Skeletal muscle cell (primary cell): Measurements from ENCODE around the gene BIN2.

Source experiments
- DNase-seq: peaks from one replicate; pipeline ENCODE4 v3.0.0-alpha.2; 2010; ENCODE audit warnings: low read depth
- H3K4me3 ChIP-seq: 2 replicates; pipeline ENCODE4 v1.5.1; 2011; ENCODE audit warnings: low read depth, mild to moderate bottlenecking, control low read depth, low read length, moderate library complexity

Gene BIN2

DNA sequence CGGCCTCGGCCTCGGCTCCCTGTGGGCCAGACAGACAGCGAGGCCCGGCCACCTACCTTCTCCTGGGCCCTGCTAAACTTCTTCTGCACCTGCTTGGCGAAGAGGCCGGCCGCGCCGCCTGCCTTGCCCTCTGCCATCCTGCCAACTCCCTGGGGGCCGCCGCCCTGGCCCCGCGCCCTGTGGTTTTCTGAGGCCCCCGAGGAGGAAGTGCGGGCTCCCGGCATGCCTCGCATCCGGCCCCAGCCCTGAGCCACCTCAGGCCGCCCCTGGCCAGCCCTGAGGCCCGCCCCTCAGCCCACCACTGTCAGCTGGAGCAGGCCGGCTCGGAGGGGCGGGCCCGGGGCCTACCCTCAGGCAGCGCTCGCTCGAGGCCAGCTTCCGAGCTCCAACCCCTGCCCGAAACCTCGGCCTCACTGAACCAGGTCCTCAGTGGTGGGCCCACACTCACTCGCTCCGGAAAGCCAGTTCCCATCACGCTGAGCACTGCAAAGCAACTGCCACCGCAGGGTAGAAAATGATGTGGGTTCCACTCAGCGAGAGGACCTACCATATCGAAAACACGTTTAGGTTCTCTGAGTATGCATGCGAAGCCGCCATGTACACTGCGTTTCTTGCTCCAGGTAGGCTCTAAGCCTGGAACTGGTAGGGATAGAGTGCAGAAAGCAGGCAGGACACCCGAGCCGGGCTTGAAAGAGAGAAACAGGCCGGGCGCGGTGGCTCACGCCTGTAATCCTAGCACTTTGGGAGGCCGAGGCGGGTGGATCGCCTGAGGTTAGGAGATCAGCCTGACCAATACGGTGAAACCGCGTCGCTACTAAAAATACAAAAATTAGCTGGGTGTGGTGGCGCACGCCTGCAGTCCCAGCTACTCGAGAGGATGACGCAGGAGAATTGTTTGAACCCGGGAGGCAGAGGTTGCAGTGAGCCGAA lies at the start of gene BIN2:
BIN2 (minus strand) TSS at position 209 of the 930 bp plus-strand sequence; CDS start at position 137, 72 bp downstream.
- no peak within 1 kb of the TSS for H3K4me3 ChIP-seq
- no peak for DNase-seq

DNA sequence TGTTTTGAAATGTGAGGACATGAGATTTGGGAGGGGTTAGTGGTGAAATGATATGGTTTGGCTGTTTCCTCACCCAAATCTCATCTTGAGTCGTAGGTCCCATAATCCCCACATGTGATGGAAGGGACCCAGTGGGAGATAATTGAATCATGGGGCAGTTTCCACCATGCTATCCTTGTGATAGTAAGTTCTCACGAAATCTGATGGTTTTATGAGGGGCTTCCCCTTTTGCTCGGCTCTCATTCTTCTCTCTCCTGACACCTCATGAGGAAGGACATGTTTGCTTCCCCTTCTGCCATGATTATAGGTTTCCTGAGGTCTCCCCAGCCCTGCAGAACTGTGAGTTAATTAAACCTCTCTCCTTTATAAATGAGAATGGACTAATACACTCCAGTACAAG lies 49.2 kb upstream of the BIN2 start:
- no peak for DNase-seq
- no peak overlapping the region for H3K4me3 ChIP-seq

DNA sequence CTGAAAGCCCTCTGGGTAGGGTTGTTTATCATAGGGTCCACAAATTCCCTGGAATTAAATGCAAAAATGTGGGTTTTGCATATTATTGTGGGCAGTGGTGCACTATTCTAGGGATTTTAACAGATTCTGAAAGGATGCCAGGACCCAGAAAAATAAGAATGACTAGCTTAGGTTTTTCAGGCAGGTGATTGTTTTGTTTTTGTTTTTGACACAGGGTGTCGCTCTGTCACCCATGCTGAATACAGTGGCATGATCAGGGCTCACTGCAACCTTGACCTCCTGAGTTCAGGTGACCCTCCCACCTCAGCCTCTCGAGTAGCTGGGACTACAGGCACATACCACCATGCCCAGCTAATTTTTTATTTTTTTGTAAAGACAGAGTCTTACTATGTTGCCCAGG lies 48.0 kb upstream of the BIN2 start:
- DNase-seq: no peak
- no peak overlapping the region for H3K4me3 ChIP-seq

DNA sequence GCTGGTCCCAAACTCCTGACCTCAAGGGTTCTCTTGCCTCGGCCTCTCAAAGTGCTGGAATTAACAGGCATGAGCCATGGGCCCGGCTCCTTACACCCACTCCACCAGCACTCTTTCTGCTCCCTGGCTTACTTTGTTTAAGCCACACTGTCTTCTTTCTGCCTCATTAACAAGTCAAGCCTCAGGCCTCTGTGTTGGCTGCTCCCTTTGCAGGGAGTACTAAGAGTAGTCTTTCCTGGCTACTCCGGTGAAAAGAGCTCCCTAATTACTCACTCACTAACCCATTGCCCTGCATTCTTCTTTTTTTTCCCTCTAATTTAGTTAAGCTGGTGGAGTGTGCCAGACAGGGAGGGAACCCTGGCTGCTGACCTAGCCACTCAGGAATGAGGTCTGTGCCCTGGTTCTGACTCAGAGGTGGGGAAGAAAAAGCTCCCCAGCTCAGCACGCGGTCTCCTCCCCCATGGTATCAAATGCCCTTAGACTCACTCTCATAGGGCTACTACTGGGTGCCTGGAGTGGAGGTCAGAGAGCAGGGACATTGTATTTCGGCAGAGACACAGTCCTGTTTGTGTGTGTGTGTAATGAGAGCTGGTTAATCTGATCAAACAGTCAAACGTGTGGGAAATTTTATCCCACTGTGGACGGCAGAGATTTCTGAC lies 47.5 kb upstream of the BIN2 start:
- DNase-seq: peak; percentile 92
- H3K4me3 ChIP-seq: no peak overlapping the region

DNA sequence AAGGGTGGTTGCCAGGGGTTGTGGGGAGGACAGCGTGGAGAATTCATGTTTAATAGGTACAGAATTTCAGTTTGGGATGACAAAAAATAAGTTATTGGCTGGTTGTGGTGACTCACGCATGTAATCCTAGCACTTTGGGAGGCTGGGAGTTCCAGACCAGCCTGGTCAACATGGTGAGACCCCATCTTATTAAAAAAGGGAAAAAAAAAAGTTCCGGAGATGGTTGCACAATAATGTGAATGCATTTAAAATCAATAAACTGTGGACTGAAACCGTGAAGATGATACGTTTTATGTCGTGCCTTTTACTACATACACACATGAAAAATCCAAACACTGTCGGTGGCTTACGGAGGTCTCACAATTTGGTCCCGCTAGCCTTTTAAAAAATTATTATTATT lies 46.7 kb upstream of the BIN2 start:
- no peak for DNase-seq

DNA sequence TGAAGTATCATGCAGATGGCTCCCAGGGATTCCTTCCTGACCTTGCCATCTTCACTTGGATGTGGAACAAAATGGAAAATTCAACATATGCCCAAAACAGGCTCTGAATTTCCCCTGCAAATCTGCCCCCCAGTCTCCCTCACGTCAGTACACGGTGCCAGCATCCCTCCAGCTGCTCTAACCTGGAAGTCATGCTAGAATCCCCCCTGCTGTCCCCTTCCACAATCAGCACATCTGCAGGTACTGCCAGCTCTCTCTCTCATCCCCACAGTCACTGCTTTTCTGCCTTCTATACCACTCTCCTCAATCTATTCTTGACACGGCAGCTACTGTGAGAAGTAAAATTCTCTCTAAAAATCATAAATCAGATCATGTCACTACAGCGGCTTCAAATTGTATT lies 45.6 kb upstream of the BIN2 start:
- H3K4me3 ChIP-seq: no peak overlapping the region
- no peak for DNase-seq

More for the DNA sequence above, 46.7 kb upstream of the BIN2 start:
- H3K4me3 ChIP-seq: no peak overlapping the region

DNA sequence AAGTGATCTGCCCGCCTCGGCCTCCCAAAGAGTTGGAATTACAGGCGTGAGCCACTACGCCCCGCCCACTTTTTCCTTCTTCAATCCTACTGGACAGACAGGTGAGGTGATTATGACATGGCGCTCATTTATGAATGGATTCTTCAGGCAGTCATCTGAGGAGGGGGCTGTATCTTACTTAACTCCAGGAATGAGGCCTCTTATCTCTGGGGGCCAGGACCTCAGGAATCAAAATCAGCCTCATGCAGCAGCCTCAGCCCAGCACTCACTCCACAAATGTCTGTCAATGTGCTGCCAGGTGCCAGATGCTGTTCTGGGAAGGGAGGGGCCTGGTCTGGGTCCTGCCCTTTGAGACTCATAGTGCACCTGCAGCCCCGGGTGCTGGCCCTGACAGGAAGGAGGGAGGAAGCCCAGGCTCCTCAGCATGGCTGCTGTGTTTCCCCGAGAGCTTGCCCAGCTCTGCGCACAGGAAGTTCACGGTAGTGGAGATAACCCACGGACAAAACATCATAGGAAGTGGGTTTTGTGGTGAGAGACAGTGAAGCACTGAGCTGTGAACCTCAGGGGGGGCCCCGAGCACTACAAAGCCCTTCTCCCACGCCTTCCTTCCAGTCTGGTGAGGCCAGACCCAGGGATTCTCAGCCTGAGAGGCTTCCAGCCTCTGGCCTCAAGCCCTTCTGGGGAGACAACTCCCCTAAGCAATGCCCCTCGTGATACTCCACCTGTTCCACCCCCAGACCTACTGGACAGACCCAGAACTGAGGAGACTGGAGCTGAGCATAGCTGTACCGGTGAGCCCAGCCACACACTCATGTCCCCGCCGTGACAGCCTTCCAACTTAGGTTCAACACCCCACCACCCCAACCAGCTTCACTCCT lies 44.9 kb upstream of the BIN2 start:
- no peak overlapping the region for H3K4me3 ChIP-seq
- no peak for DNase-seq

DNA sequence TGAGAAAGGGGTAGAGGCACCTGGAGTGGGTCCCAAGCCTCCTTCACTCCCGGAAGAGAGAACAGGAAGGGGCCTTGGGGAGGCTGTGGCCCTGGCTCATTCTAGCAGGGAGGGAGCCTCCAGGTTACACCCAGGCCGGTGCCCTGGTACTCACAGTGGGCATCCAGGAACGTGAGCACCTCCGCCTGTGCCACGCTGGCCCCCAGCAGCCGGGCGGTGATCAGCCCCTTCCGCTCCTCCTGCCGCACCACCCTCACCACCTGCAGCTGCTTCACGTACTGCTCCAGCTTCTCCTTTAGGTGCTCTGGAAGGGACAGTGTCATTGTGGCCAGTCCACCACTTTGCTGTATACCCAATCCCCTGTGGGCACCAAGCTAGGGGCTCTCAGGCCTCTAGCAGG lies 41.3 kb upstream of the BIN2 start:
- no peak overlapping the region for H3K4me3 ChIP-seq

DNA sequence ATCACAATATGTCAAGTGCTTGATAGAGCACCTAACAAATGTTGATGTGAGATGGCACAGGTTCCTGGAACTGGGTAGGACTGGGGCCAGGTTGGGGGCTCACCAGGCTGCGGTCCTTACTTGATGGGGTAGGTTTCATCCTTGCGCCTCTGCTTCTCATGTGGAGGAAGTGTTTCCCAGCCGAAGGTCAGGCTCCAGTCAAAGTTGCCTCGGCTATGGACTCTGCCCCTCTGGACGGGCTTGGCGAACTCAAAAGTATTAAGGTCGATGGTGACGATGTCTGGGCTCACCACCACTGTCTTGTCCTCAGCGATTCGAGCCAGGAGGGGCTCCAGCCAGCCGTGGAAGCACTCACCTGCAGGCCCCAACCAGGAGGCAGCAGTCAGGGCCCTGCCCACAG lies 40.0 kb upstream of the BIN2 start:
- no peak for DNase-seq
- no peak overlapping the region for H3K4me3 ChIP-seq

More for the DNA sequence above, 41.3 kb upstream of the BIN2 start:
- DNase-seq: no peak

DNA sequence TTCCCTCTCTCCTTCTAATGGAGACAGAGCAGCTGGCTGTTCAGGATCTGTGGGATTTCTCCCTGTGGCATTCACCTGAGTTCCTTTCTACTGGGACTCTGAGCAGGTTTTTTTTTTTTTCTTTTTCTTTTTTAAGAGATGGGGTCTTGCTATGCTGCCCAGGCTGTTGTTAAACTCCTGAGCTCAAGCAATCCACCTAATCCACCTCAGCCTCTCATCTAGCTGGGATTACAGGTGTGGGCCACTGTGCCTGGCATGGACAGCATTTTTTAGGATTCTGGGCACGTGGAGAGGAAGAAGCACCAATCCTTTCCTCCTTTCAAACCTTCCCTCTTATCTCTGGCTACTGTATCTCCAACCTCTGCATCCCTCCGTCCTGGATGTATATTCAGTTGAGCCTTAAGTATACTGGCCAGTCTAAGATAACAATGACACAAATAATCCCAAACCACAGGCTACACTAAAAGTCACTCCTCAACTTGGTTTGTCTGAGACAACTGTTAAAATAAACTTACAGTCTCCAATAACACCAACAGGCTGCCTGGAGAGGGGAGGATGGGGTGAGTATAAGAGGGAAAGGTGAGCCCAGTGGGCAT lies 38.9 kb upstream of the BIN2 start:
- DNase-seq: no peak
- no peak overlapping the region for H3K4me3 ChIP-seq

DNA sequence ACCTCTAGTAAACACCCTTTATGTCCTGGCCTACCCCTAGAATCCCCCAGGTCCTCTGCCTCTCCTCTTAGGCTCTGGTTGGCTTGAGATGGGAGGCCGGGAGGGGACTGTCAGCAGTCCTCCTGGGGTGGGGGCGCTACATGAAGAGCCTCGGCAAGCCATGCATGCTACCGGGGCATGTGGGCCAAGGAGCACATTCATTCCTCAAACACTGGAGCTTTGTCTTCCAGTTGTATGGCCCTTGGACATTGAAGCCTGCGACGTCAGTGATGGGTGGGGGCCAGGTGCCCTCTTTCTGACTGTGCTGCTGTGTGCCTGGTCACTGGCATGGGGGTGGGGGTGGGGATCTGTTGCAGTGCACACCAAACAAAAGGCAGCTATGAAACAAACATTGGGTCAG lies 38.3 kb upstream of the BIN2 start:
- DNase-seq: no peak
- H3K4me3 ChIP-seq: no peak overlapping the region

DNA sequence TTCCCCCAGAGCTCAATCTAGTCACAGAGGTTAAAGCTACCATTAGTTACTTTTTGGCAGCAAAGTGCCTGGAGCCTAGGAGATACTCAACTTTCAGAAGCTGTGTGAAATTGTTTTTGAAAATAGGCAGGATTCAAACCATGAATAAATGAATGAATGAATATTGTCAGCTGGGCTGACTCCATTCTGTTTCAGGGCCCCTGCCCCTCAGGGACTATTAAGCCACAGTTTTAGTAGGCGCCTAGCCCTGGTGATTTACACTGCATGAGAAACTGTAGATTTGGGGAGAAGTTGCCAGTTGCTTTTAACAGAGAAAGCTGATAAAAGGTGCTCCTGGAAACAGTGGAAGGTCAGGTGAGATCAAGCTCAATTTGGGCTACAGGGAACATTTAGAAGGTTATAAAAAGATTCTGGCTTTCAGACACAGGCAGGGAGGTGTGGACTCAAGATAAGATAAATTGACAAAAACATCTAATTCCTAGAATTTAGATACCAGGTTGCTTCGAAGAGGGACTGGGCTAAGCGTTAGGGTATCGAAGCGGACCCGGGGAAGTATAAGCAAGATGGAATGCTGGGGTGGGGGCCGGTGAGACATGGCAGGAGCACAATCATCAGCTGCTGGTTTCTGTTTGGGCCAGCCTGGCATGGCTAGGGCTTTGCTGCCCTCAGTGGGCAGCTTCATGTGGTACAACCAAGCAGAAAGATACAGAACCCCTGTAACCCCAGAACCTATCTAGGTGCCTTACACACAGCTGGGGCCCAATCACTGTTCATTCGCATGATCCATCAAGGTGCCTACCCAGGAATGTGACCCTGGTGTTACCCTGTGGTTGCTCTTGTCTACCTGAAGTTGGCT lies 37.4 kb upstream of the BIN2 start:
- no peak for DNase-seq
- H3K4me3 ChIP-seq: no peak overlapping the region

DNA sequence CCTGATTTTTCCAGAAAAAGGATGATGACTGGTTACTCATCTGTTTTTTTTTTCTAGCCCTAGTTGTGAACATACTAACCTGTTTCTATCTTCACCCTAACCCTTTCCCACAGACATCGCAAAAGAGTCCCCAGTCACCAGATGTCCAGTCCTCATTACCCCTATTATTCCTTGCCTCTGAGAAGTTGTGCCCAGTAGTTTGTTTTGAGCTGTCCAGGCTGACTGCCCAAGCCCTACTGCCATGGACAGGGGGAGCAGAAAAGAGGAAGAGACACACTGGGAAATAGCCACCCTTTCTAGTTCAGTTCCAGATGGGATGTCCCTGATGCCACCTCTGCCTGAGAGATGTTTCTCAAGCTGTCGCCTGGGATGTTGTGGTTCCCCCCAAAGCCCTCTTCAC lies 36.3 kb upstream of the BIN2 start:
- DNase-seq: no peak
- no peak overlapping the region for H3K4me3 ChIP-seq

DNA sequence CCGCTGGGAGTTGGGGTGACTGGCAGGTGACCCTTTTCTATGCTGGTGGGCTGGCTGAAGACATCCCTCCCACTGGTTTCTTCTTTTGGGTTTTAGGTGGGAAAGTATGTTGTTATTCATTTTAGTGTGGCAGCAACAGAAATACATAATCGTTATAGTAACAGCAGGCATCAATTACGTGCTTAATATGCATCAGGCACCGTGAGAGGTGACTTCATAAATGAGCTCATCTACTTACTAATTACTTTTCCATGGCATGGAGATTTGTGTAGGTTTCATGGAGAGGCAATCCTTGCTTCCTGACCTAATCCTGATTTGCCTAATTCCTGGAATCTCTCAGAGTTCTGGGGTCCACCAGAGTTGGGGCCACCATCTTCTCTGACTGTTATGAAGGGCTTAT lies 35.9 kb upstream of the BIN2 start:
- no peak overlapping the region for H3K4me3 ChIP-seq
- no peak for DNase-seq

DNA sequence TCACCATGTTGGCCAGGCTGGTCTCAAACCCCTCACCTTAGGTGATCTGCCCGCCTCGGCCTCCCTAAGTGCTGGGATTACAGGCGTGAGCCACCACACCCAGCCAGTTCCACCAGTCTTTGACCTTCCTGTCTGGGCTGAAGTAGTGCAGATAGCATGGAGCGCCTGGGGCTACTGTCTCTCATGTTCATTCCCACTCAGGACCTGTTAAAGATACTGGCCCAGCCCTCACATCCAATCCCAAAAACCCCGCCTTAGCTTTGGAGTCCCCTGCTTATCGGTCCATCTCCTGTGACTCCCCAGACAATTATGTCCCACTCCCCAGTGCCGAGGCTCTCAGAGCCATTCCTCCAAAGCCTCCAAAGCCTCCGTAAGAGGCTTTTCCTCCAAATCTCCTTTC lies 34.5 kb upstream of the BIN2 start:
- no peak overlapping the region for H3K4me3 ChIP-seq
- no peak for DNase-seq

DNA sequence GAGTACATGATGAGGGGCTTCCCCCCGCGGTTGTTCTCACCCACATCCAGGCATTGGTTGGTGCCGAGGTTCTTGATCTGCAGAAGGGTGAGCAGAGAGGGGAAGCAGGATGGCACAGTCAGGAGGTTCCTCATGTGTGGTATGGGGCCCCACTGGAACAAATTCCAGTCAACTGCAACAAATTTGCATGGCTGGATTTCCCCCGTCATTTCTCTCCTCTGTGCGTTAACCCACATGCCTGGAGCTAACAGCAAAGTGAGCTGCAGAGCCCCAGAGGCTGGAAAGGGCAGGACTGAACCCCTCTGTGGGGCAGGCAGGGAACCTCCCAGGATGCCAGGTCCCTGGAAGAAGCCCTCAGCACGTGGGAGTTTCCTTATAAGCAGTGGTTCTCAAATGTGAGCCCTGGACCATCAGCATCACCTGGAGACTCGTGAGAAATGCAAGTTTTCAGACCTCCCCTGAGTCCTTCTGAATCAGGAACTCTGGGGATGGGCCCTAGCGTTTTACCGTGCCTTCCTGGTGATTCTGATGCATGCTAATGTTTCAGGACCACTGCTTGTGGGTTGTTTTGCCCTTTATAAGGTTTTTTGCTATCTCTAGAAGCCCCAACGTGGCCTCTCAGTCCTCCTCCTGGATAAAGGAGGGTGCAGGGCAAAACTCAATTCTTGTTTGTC lies 33.5 kb upstream of the BIN2 start:
- H3K4me3 ChIP-seq: no peak overlapping the region
- DNase-seq: no peak

DNA sequence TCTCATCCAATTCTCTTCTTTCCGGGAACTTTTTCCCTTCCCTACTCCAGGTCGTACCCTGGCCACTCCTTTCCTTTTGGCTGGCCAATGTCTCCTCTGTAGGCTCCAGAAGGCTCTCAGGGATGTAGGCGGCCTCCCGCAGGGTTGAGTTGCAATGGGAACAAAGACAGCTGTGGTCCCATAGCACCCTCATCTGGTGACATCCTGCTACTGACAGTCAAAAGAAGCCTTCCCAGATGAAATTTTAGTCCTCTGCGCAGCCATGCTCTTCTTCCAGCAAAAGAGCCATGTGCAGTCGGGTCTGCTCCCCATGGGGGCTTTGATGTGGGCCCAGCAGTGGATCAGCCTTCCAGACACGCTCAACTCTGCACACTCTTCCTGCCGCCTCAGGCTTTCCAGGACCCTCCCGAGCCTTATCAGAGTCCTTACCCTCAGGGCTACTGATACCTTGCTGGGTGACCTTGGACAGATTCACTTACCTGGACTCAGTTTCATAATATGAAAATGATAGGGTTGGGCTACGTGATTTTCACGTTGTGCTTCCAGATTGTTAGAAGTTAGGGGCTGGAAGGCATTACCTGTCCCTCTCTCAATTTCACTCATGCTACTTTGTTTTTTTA lies 28.0 kb upstream of the BIN2 start:
- peak; percentile 29 for DNase-seq
- no peak overlapping the region for H3K4me3 ChIP-seq

DNA sequence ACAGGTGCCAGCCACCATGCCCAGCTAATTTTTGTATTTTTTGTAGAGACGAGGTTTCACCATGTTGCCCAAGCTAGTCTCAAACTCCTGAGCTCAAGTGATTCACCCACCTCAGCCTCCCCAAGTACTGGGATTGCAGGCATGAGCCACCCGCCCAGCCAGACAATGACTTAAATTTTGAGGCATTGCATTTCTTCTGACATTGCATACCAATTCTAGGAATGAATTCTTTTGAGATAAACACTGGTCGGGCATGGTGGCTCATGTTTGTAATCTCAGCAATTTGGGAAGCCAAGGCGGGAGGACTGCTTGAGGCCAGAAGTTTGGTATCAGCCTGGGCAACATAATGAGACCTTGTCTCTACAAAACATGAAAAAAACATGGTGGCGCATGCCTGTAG lies 25.1 kb upstream of the BIN2 start:
- no peak overlapping the region for H3K4me3 ChIP-seq
- DNase-seq: no peak
